Adrenal gland (tissue), 12 donors: Measurements from ENCODE around the gene CDH7. TPM values are rescaled to one million over a fixed set of nuclear protein-coding genes. Genes with fewer than 3 reads are reported as not detected.

ENCODE experiments used
- DNase-seq, 7 donors: peaks; one replicate each; pipeline ENCODE4 v3.0.0-alpha.2; 2019 to 2020
- H3K27ac ChIP-seq, 5 donors: fragments of 200-600 bp; sonication (generic) in 4 of 5; 1 replicate in 3 of 5; 2 replicates in 2 of 5; pipeline versions ENCODE4 v1.5.1 to v1.8.0; 2016 to 2020; ENCODE audit warnings: mild to moderate bottlenecking in 1 of 5
- H3K27me3 ChIP-seq: fragments of 200-600 bp; 2 replicates; pipeline ENCODE4 v1.8.0; 2021
- H3K36me3 ChIP-seq, 2 donors: fragments of 200-600 bp; replicated peaks in 1 of 2; 1 replicate in 1 of 2; 2 replicates in 1 of 2; pipeline versions ENCODE4 v1.5.1 to v1.8.0; 2018 to 2022
- H3K4me1 ChIP-seq, 2 donors: fragments of 200-600 bp; replicated peaks in 1 of 2; 1 replicate in 1 of 2; 2 replicates in 1 of 2; pipeline versions ENCODE4 v1.5.1 to v1.8.0; 2018 to 2021
- H3K4me3 ChIP-seq, 4 donors: fragments of 200-600 bp; sonication (generic) in 3 of 4; one replicate each; pipeline ENCODE4 v1.5.1; 2016 to 2018
- H3K9me3 ChIP-seq, 3 donors: fragments of 200-600 bp; sonication (generic) in 1 of 3; replicated peaks in 1 of 3; 1 replicate in 2 of 3; 2 replicates in 1 of 3; pipeline versions ENCODE4 v1.5.1 to v1.8.0; 2016 to 2021
- CTCF ChIP-seq, 6 experiments: fragments of 450-650 bp in 4 of 6; fragments of 200-600 bp in 2 of 6; sonication (generic) in 1 of 6; IDR thresholded peaks; 1 replicate in 5 of 6; 2 replicates in 1 of 6; pipeline versions ENCODE4 v1.5.1 to v1.8.0; 2016 to 2021; ENCODE audit warnings: antibody characterized with exemption in 6 of 6, mild to moderate bottlenecking in 2 of 6, moderate library complexity in 1 of 6
- POLR2A ChIP-seq, 2 donors: fragments of 450-650 bp; IDR thresholded peaks; one replicate each; pipeline ENCODE4 v1.6.1; 2017; ENCODE audit warnings: antibody characterized with exemption in 2 of 2, mild to moderate bottlenecking in 2 of 2, moderate library complexity in 1 of 2
- WGBS, 4 donors: extraction: QIAGEN DNeasy Blood & Tissue Kit in 2 of 4; methylation state at CpG; one replicate each; pipeline versions ENCODE4 v1.1.5 to v1.1.7; 2013 to 2017; 5-methylcytosine and 5-hydroxymethylcytosine counted together
- intact Hi-C, 2 donors: fragments of 100-400 bp; cut with DNase I; formaldehyde crosslinking; loops; one replicate each; pipeline versions ENCODE4 v1.14.1 to v1.15.0; 2022 to 2023
- polyA plus RNA-seq, 3 donors: library from polyadenylated mRNA; stranded (reverse); fragments of 200-250 nt in 2 of 3; fragments of 350-450 nt in 1 of 3; fragmentation: Illumina TruSeq in 1 of 3; extraction: RNeasy Lipid Tissue Mini Kit (QIAGEN cat#74804) in 1 of 3; gene quantifications; one replicate each; pipeline ENCODE4 v1.2.3, GENCODE V29; 2013 to 2014
- total RNA-seq, 9 donors: library from RNA; depleted of rRNA in 4 of 9; stranded (reverse); fragments of >200 nt in 4 of 9; fragments of 120-200 nt in 1 of 9; fragmentation: NEBNext Ultra II Directional in 1 of 9; extraction: Animal tissue kit (Norgen Biotek cat#: 25700) in 1 of 9; gene quantifications; one replicate each; pipeline versions ENCODE4 v1.1.0 to v1.2.4, GENCODE V29; 2013 to 2023
- donor health status: healthy with polysubstance abuse.
- donor health status: Bipolar disorder and iron deficiency.
- donor health status: DM: yes; HTN: yes; CAD: no.
- donor health status: DM: no; HTN: no; CAD: no.
- donor health status: DM: no; HTN: no; CAD: no.
- donor health status: DM: yes; HTN: yes; CAD: no.

Gene CDH7
- total and polyA plus RNA-seq, 12 donors, result under 0.01 to 1.7 (median 0.11) TPM; not detected in 5

DNA sequence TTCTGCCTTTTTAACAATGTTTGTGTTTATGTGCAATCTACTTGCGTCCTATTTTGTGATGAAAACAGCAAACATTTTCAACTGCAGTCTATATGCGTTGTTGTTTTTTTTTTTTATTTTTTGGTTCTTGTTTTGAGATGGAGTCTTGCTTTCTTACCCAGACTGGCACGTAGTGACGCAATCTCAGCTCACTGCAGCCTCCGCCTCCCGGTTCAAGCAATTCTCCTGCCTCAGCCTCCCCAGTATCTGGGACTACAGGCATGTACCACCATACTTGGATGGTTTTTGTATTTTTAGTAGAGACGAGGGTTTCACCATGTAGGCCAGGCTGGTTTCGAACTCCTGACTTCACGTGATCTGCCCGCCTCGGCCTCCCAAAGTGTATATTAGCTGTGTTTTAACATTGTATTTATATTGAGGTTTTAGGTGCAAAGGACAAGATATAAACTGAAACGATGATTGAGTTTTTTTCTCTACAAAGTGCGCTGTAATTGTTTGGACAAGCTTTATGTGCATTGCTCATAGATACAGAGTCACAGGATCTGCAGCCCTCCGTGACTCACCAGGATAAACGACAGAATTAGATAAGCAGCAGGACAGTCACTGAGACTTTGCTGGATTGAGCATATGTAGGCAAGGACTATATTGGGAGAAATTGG, 17.4 kb downstream of the CDH7 start:
- H3K27me3 ChIP-seq, result no peaks in the 10 kb centered on the region
- no peak overlapping the region for H3K27ac ChIP-seq
- TF ChIP-seq CTCF (IDR thresholded peaks at IDR 0.05) (no peak), POLR2A (IDR thresholded peaks at IDR 0.05) (no peak)
- no peaks in the 10 kb centered on the region for H3K36me3 ChIP-seq
- H3K9me3 ChIP-seq, result no peaks in the 10 kb centered on the region
- 76 to 87% (median 83%) methylated on average over 15 of the region's 15 CpGs for WGBS, 4 donors
- intact Hi-C loops, result no loop called here
- H3K4me1 ChIP-seq, result no peaks in the 10 kb centered on the region
- peak in 3 of 7 donors; percentile 33 to 43 (median 38) for DNase-seq
- H3K4me3 ChIP-seq, result no peak overlapping the region

DNA sequence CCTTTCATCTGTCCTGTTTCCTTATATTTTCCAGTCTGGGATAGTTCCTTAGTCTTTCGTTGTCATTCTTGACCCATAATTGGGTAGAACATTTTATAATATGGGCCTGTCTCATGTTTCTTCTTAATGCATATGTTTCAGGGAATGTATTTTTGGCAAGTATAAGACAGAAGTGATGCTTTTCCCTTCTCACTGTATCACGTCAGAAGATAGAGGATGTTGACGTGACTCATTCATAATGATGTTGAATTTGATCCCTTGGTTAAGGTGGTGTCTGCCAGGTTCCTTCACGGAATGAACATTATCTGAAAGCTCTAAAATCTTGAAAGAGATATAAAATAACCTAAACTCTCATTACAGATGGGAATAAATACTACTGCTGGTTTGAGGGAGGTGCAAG, 18.8 kb downstream of the CDH7 start:
- no peak for DNase-seq
- Histone ChIP-seq H3K4me3 (no peak overlapping the region), H3K36me3 (no peaks in the 10 kb centered on the region), H3K27me3 (no peaks in the 10 kb centered on the region), H3K27ac (no peak overlapping the region), H3K9me3 (no peaks in the 10 kb centered on the region), H3K4me1 (no peaks in the 10 kb centered on the region)
- TF ChIP-seq CTCF (IDR thresholded peaks at IDR 0.05), result no peak
- TF ChIP-seq POLR2A (IDR thresholded peaks at IDR 0.05), result no peak
- intact Hi-C loops, result no loop called here
- WGBS, 4 donors, result 83 to 88% (median 84%) methylated on average over 4 of the region's 4 CpGs

DNA sequence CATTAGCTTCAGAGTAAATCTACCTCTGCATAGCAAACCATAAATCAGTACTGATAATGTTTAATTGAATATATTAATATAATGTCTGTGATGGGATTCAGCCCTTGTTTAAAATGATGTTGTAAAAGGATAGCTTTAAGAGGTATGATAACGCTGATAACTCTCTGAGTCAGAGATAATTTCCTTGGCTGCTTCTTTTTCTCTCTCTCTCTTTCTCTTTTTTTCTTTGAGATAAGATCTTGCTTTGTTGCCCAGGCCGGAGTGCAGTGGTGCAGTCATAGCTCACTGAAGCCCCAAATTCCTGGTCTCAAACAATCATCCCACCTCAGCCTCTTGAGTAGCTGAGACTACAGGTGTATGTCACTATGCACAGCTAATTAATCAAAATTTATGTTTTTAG, 35.7 kb downstream of the CDH7 start:
- no peak for DNase-seq
- H3K4me3 ChIP-seq, result no peak overlapping the region
- no peaks in the 10 kb centered on the region for H3K4me1 ChIP-seq
- no peak overlapping the region for H3K27ac ChIP-seq
- H3K36me3 ChIP-seq, result no peaks in the 10 kb centered on the region
- TF ChIP-seq CTCF (IDR thresholded peaks at IDR 0.05), result no peak
- no peak for TF ChIP-seq POLR2A (IDR thresholded peaks at IDR 0.05)
- intact Hi-C loops, result no loop called here
- no peaks in the 10 kb centered on the region for H3K27me3 ChIP-seq
- WGBS, 4 donors, result 17 to 35% (median 27%) methylated on average over 2 of the region's 2 CpGs
- no peaks in the 10 kb centered on the region for H3K9me3 ChIP-seq

GRCh38 chr18:65788373-65788772, 37.6 kb downstream of the CDH7 start:
- Histone ChIP-seq H3K4me3 (no peak overlapping the region), H3K27me3 (no peaks in the 10 kb centered on the region), H3K36me3 (no peaks in the 10 kb centered on the region), H3K9me3 (no peaks in the 10 kb centered on the region), H3K27ac (no peak overlapping the region), H3K4me1 (no peaks in the 10 kb centered on the region)
- peak in 5 of 7 donors; percentile 18 to 75 (median 21) for DNase-seq
- TF ChIP-seq POLR2A (IDR thresholded peaks at IDR 0.05), result no peak
- peak in 2 of 6 experiments; percentile 6 to 29 for TF ChIP-seq CTCF (IDR thresholded peaks at IDR 0.05)
- intact Hi-C loops, result no loop called here
- 51 to 61% (median 56%) methylated on average over 4 of the region's 4 CpGs for WGBS, 4 donors
